PFSK-1 (cell line): ENCODE data around the gene TAF4B.

Source experiments
- FOXP2 ChIP-seq: optimal IDR thresholded peaks from 2 replicates; pipeline ENCODE3; 2011; ENCODE audit warnings: borderline replicate concordance, control low read depth, inconsistent platforms; ENCODE audit not compliant: insufficient read depth; ENCODE audit errors: extremely low read length, extremely low read depth
- POLR2AphosphoS5 ChIP-seq: IDR thresholded peaks from 2 replicates; pipeline ENCODE4 v1.6.1; 2012; ENCODE audit warnings: low read depth, mild to moderate bottlenecking, control low read depth, low read length, moderate library complexity
- SIN3A ChIP-seq: IDR thresholded peaks from 2 replicates; pipeline ENCODE4 v1.6.1; 2012; ENCODE audit warnings: mild to moderate bottlenecking, low read length, moderate library complexity, borderline replicate concordance; ENCODE audit not compliant: insufficient read depth
- TAF1 ChIP-seq: IDR thresholded peaks from 2 replicates; pipeline ENCODE4 v1.6.1; 2012; ENCODE audit warnings: low read length, control low read depth, borderline replicate concordance; ENCODE audit not compliant: insufficient read depth
- TF ChIP-seq, protein P1 (sequence below), 2 experiments: IDR thresholded peaks; 2 replicates each; pipeline versions ENCODE4 v1.6.1 to v1.8.0; 2011 to 2012; ENCODE audit warnings: low read depth in 2 of 2, low read length in 2 of 2, control low read depth in 1 of 2, inconsistent platforms in 1 of 2, mild to moderate bottlenecking in 1 of 2, moderate library complexity in 1 of 2; ENCODE audit not compliant: insufficient read depth in 1 of 2

TAF4B gene

DNA sequence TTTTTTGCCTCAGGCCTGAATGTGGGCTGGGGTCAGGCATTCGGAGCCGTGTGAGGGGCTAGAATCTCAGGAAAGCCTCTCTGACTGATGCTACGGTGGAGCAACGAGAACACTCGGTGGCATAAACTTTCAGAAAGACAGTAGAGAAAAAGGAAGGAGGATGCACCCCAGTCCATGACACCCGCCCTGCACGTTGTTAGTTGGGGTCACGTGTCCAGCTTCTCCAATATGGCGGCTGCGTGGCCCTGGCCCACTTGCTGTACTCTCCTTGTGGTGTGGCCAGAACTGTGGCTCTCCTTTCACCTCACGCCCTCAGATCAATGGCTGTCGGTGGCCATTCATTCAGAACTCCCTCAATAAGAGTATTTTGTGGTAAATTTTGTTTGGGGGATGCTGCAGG lies 190.9 kb downstream of the TAF4B start:
- no peak for TF ChIP-seq SIN3A
- no peak for TF ChIP-seq TAF1
- TF ChIP-seq POLR2AphosphoS5: no peak
- TF ChIP-seq, protein P1, sequence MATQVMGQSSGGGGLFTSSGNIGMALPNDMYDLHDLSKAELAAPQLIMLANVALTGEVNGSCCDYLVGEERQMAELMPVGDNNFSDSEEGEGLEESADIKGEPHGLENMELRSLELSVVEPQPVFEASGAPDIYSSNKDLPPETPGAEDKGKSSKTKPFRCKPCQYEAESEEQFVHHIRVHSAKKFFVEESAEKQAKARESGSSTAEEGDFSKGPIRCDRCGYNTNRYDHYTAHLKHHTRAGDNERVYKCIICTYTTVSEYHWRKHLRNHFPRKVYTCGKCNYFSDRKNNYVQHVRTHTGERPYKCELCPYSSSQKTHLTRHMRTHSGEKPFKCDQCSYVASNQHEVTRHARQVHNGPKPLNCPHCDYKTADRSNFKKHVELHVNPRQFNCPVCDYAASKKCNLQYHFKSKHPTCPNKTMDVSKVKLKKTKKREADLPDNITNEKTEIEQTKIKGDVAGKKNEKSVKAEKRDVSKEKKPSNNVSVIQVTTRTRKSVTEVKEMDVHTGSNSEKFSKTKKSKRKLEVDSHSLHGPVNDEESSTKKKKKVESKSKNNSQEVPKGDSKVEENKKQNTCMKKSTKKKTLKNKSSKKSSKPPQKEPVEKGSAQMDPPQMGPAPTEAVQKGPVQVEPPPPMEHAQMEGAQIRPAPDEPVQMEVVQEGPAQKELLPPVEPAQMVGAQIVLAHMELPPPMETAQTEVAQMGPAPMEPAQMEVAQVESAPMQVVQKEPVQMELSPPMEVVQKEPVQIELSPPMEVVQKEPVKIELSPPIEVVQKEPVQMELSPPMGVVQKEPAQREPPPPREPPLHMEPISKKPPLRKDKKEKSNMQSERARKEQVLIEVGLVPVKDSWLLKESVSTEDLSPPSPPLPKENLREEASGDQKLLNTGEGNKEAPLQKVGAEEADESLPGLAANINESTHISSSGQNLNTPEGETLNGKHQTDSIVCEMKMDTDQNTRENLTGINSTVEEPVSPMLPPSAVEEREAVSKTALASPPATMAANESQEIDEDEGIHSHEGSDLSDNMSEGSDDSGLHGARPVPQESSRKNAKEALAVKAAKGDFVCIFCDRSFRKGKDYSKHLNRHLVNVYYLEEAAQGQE (IDR thresholded peaks at IDR 0.05; ENCODE audit: insufficient read depth in 1 of 2, low read depth in 2 of 2, low read length in 2 of 2): no peak
- no peak for TF ChIP-seq FOXP2

DNA sequence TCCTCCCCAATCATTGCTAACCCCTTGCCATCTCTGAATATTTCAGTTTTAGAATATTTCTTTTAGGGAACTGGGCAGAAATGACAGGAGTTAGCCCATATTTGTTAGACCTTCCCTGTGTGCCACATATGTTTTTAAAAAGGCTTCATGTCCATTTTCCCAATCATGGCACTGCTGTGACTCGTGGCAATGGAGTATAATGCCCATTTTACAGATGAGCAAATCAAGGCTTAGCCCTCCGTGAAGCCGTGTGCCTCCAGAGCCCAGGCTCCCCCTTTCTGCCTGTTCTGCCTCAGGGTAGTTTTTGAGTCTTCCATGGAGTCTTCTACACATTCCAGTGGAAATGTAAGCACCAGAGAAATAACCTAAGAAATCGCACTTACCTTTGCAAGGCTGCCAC lies 192.0 kb downstream of the TAF4B start:
- no peak for TF ChIP-seq POLR2AphosphoS5
- no peak for TF ChIP-seq TAF1
- TF ChIP-seq SIN3A: no peak
- TF ChIP-seq, protein P1 (IDR thresholded peaks at IDR 0.05; ENCODE audit: insufficient read depth in 1 of 2, low read depth in 2 of 2, low read length in 2 of 2): no peak
- no peak for TF ChIP-seq FOXP2

DNA sequence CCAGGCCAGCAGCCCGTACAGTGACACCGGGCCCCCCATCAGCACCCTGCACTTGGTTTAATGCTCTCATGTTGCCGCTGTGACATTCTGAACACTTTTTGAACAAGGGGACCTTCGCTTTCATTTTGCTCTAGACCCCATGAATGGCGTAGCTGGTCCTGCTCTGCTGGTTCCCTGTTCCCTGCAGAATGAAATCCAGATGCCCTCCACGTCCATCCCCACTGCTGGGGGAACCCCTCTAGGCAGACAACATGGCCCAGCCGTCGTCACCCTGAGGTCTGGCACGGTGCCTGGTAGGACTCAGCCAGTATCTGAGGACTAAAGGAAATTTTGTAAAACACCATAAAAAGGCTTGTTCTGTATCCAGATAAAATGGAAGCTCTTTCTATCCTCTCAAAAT lies 193.5 kb downstream of the TAF4B start:
- TF ChIP-seq TAF1: no peak
- TF ChIP-seq FOXP2: no peak
- TF ChIP-seq SIN3A: no peak
- TF ChIP-seq POLR2AphosphoS5: no peak
- TF ChIP-seq, protein P1 (IDR thresholded peaks at IDR 0.05; ENCODE audit: insufficient read depth in 1 of 2, low read depth in 2 of 2, low read length in 2 of 2): no peak

DNA sequence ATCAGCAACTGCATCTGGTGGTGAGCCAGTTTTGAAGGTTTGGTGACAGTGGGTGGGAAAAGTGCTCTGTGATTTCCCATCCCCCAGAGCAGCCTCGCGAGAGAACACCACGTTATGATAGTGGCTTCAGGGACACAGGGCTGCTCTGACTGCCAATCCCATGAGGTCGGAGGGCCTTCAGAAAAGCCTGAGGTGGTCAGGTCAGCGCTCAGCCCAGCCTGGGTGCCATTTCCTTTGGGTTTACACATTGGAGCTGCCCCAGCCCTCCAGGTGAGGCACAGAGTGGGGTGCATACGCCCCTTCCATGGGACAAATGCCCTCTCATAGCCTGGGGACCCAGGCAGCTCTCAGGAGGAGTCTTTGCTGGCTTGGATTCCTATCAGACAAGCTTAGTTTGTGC lies 195.3 kb downstream of the TAF4B start:
- no peak for TF ChIP-seq TAF1
- TF ChIP-seq FOXP2: no peak
- TF ChIP-seq POLR2AphosphoS5: no peak
- TF ChIP-seq, protein P1 (IDR thresholded peaks at IDR 0.05; ENCODE audit: insufficient read depth in 1 of 2, low read depth in 2 of 2, low read length in 2 of 2): no peak
- TF ChIP-seq SIN3A: no peak

DNA sequence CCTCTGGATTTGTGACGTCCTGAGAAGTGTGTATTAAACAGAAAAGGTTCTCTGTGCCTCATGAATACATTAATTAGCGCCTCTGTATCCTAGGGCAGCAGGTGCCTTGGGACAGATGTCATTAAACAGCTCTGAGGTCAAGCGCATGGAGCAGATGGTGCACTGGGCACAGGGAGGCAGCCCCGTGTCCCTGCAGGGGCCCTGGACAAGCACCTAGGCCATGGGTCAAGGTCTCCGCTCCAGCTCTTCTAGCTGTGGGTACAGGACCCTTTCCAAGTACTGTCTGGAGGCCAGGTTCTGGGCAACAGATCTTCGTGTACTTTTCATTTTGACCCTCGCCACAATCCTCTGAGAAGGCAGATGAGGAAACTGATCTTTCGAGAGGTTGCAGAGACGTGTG lies 195.7 kb downstream of the TAF4B start:
- TF ChIP-seq, protein P1 (IDR thresholded peaks at IDR 0.05; ENCODE audit: insufficient read depth in 1 of 2, low read depth in 2 of 2, low read length in 2 of 2): no peak
- TF ChIP-seq TAF1 (no peak), SIN3A (no peak), FOXP2 (no peak), POLR2AphosphoS5 (no peak)
